Keratinocyte (primary cell): ENCODE results near the gene SUFU. TPM values are rescaled to one million over a fixed set of nuclear protein-coding genes. Genes with fewer than 3 reads are reported as not detected.

Source experiments
- DNase-seq: peaks from one replicate; pipeline ENCODE4 v3.0.0-alpha.2; 2011; ENCODE audit warnings: low read depth, missing footprints, low spot score
- FAIRE-seq: peaks from 2 replicates; lab custom pipeline; 2011; peaks lifted over from hg19 to GRCh38; lab: Jason Lieb, UNC
- H2AFZ ChIP-seq: 2 replicates; pipeline ENCODE4 v1.6.0; 2012; ENCODE audit warnings: low read length, control low read depth, inconsistent platforms; ENCODE audit not compliant: control insufficient read depth
- H3K27ac ChIP-seq: 2 replicates; pipeline ENCODE4 v1.5.1; 2011; ENCODE audit warnings: low read length; ENCODE audit not compliant: control insufficient read depth, insufficient read depth
- H3K27me3 ChIP-seq: 3 replicates; pipeline ENCODE4 v1.6.0; 2011; ENCODE audit warnings: low read length; ENCODE audit not compliant: control insufficient read depth, insufficient read depth; ENCODE audit errors: extremely low read depth
- H3K36me3 ChIP-seq, 2 experiments: 2 replicates in 1 of 2; 3 replicates in 1 of 2; pipeline ENCODE4 v1.5.1; 2011; ENCODE audit warnings: low read length in 2 of 2, mild to moderate bottlenecking in 1 of 2; ENCODE audit not compliant: control insufficient read depth in 2 of 2, insufficient read depth in 2 of 2; ENCODE audit errors: extremely low read depth in 1 of 2
- H3K4me1 ChIP-seq: 3 replicates; pipeline ENCODE4 v1.5.1; 2011; ENCODE audit warnings: low read length; ENCODE audit not compliant: control insufficient read depth, insufficient read depth; ENCODE audit errors: extremely low read depth
- H3K4me2 ChIP-seq: 3 replicates; pipeline ENCODE4 v1.6.0; 2011; ENCODE audit warnings: low read depth, low read length; ENCODE audit not compliant: control insufficient read depth, insufficient read depth; ENCODE audit errors: extremely low read depth
- H3K4me3 ChIP-seq, 3 experiments: fragments of 200-600 bp in 1 of 3; sonication (generic) in 1 of 3; 2 replicates in 2 of 3; 3 replicates in 1 of 3; pipeline ENCODE4 v1.5.1; 2011 to 2016; ENCODE audit warnings: low read length in 3 of 3, mild to moderate bottlenecking in 3 of 3, control low read depth in 2 of 3, inconsistent platforms in 1 of 3, low read depth in 1 of 3, mixed read lengths in 1 of 3, mixed run types in 1 of 3, moderate library complexity in 1 of 3; ENCODE audit not compliant: control insufficient read depth in 2 of 3, insufficient read depth in 2 of 3; ENCODE audit errors: extremely low read depth in 1 of 3
- H3K79me2 ChIP-seq: 2 replicates; pipeline ENCODE4 v1.6.0; 2012; ENCODE audit warnings: low read length; ENCODE audit not compliant: control insufficient read depth, insufficient read depth
- H3K9ac ChIP-seq: 3 replicates; pipeline ENCODE4 v1.6.0; 2011; ENCODE audit warnings: low read length; ENCODE audit not compliant: control insufficient read depth, insufficient read depth; ENCODE audit errors: extremely low read depth
- H3K9me1 ChIP-seq: 3 replicates; pipeline ENCODE4 v1.6.0; 2011; ENCODE audit warnings: low read length; ENCODE audit not compliant: control insufficient read depth, insufficient read depth; ENCODE audit errors: extremely low read depth
- H3K9me3 ChIP-seq: 2 replicates; pipeline ENCODE4 v1.5.1; 2012; ENCODE audit warnings: low read depth, low read length; ENCODE audit not compliant: control insufficient read depth
- H4K20me1 ChIP-seq: 3 replicates; pipeline ENCODE4 v1.6.0; 2011; ENCODE audit warnings: low read length; ENCODE audit not compliant: control insufficient read depth, insufficient read depth; ENCODE audit errors: extremely low read depth
- EZH2 ChIP-seq: IDR thresholded peaks from one replicate; pipeline ENCODE4 v1.6.1; 2012; ENCODE audit warnings: inconsistent platforms, mild to moderate bottlenecking, low read length, moderate library complexity
- dilution Hi-C: fragments of 300-500 bp; cut with MboI; formaldehyde crosslinking; loops from one replicate; pipeline ENCODE4 v1.7.0; 2020; ENCODE audit warnings: low sequenced_read_pairs; ENCODE audit not compliant: extremely low pct_ligation_motif_present
- polyA plus RNA-seq, 5 experiments: library from polyadenylated mRNA; depleted of rRNA in 3 of 5; stranded (reverse) in 3 of 5; stranded (forward) in 1 of 5; unstranded in 1 of 5; fragments of >200 nt; gene quantifications; 1 replicate in 1 of 5; 2 replicates in 3 of 5; 3 replicates in 1 of 5; pipeline versions ENCODE4 v1.2.1 to v1.2.3, GENCODE V29; 2011 to 2012; ENCODE audit warnings: missing spikeins in 2 of 5, low read depth in 1 of 5, low replicate concordance in 1 of 5
- TF ChIP-seq, protein P1 (sequence below), 3 experiments: IDR thresholded peaks in 1 of 3; conservative IDR thresholded peaks in 1 of 3; optimal IDR thresholded peaks in 1 of 3; 2 replicates in 2 of 3; 3 replicates in 1 of 3; pipeline versions ENCODE3 to v1.5.1; 2011; ENCODE audit warnings: low read length in 3 of 3, mild to moderate bottlenecking in 3 of 3, moderate library complexity in 2 of 3, control low read depth in 1 of 3, inconsistent platforms in 1 of 3; ENCODE audit not compliant: insufficient read depth in 2 of 3; ENCODE audit errors: extremely low read depth in 1 of 3

Gene SUFU
- polyA plus RNA-seq, 1 donor (not counting 4 experiments of a cell fraction or from before 2014, with no cell fraction given), result 3.7 TPM

DNA sequence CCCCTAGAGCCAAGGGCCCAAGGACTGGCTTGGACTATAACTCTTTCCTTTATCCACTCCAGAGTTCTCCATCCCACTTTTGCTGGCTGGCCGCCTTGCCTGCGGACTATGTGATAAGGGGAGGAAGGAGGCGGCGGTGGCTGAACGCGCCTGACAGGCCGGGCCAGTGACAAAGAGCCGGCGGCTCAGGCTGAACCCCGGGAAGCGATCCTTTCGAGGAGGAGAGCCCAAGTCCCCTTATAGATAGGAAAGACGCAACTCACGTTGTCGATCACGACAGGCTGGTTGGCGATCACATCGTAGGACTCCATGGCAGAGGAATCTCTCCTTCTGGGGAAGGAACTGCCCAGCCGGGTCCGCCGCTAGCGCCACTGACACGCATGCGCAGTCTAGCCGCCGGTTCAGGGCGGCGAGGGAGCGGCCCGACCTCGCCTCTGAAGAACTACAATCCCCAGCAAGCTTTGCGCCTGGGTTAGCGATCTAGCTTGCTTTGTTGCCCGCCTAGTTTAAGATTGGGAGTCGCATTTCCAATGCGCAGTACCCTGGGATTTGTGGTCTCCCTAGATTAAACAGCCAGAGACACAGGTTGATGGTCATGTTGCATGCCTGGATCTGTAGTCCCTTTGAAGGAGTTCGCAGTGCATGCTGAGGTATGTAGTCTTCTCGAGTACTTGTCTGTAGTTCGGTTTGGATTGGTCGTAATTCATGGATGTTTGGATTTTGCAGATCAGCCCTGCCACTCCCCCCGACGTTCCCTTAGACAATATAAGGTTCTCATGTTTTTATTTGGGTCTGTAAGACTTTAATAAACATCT is 1.2 kb upstream of the SUFU start, which contains the start of gene ACTR1A:
Gene ACTR1A (minus strand): TSS at position 376 of the 815 bp plus-strand sequence. CDS start 65 bp downstream, at position 311.
- TF ChIP-seq, protein P1, sequence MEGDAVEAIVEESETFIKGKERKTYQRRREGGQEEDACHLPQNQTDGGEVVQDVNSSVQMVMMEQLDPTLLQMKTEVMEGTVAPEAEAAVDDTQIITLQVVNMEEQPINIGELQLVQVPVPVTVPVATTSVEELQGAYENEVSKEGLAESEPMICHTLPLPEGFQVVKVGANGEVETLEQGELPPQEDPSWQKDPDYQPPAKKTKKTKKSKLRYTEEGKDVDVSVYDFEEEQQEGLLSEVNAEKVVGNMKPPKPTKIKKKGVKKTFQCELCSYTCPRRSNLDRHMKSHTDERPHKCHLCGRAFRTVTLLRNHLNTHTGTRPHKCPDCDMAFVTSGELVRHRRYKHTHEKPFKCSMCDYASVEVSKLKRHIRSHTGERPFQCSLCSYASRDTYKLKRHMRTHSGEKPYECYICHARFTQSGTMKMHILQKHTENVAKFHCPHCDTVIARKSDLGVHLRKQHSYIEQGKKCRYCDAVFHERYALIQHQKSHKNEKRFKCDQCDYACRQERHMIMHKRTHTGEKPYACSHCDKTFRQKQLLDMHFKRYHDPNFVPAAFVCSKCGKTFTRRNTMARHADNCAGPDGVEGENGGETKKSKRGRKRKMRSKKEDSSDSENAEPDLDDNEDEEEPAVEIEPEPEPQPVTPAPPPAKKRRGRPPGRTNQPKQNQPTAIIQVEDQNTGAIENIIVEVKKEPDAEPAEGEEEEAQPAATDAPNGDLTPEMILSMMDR (optimal IDR thresholded peaks at IDR 0.05 in 1 of 3, IDR thresholded peaks at IDR 0.05 in 1 of 3, conservative IDR thresholded peaks at IDR 0.05 in 1 of 3; ENCODE audit: extremely low read depth in 1 of 3, insufficient read depth in 2 of 3, low read length in 3 of 3), result peak in 1 of 3 experiments; percentile 8
- TF ChIP-seq EZH2, result no peak
- H2AFZ ChIP-seq, result peak within 1 kb of the TSS; percentile 100
- H3K27ac ChIP-seq, result peak within 1 kb of the TSS; percentile 91
- H3K36me3 ChIP-seq, result peaks cover 0 to 3% of the 10 kb centered on the region in 2 experiments
- H3K4me2 ChIP-seq, result peak within 1 kb of the TSS; percentile 95
- peaks cover 65% of the 10 kb centered on the region for H3K79me2 ChIP-seq
- H3K27me3 ChIP-seq, result no peaks in the 10 kb centered on the region
- H3K4me1 ChIP-seq, result peaks cover 21% of the 10 kb centered on the region
- dilution Hi-C loops, result loop anchor here (10.0 kb wide), 1 partner anchor 72 kb away; no protein-coding TSS in a partner anchor
- peaks cover 10% of the 10 kb centered on the region for H4K20me1 ChIP-seq
- peak within 1 kb of the TSS; percentile 82 to 99 (median 97) for H3K4me3 ChIP-seq
- DNase-seq (peak; percentile 100), FAIRE-seq (peak; percentile 97)
- H3K9me3 ChIP-seq, result no peaks in the 10 kb centered on the region
- peaks cover 3% of the 10 kb centered on the region for H3K9me1 ChIP-seq
- peak within 1 kb of the TSS; percentile 96 for H3K9ac ChIP-seq

DNA sequence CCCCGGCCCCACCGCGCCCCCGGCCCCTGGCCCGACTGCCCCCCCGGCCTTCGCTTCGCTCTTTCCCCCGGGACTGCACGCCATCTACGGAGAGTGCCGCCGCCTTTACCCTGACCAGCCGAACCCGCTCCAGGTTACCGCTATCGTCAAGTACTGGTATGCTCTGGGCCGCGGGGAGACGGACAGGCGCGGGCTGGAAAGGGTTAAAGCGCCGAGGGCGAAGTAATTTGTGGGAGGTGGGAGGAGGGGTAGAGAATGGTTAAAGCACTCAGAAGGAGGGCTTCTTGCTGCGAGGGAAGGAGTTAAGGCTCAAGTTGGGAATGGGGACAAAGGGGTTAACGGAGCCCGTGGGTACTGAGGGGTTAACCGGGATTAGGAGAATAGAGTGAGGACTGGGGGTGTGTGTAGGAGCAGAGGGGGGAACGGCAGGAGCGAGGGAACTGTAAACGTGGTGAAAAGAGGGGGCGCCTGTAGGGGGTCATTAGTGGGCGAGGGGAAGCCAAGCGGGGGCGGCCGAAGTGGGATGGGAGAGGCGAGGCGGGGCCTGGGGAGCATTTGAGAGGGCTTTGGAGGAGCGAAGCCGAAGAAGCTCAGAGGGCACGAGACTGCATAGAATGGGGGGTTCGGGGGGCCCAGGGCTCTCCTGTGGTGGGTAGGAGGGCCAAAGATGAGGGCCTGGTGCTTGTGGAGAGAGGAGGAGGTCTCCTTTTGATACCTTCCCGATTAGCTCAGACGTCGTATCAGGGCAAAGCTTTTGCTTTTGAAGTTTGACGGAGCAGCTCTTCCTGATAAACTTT is 605 bp downstream of the SUFU start:
- H3K4me1 ChIP-seq, result peaks cover 26% of the 10 kb centered on the region
- peak overlapping the region; percentile 77 to 94 (median 89) for H3K4me3 ChIP-seq
- TF ChIP-seq, protein P1 (optimal IDR thresholded peaks at IDR 0.05 in 1 of 3, IDR thresholded peaks at IDR 0.05 in 1 of 3, conservative IDR thresholded peaks at IDR 0.05 in 1 of 3; ENCODE audit: extremely low read depth in 1 of 3, insufficient read depth in 2 of 3, low read length in 3 of 3), result no peak
- TF ChIP-seq EZH2, result no peak
- dilution Hi-C loops, result loop anchor here (10.0 kb wide), 1 partner anchor 70 kb away; no protein-coding TSS in a partner anchor
- H2AFZ ChIP-seq, result peak overlapping the region; percentile 90
- peak overlapping the region; percentile 84 for H3K4me2 ChIP-seq
- H3K9ac ChIP-seq, result peak overlapping the region; percentile 85
- H3K9me3 ChIP-seq, result no peaks in the 10 kb centered on the region
- FAIRE-seq (no peak), DNase-seq (no peak)
- H3K27ac ChIP-seq, result peak overlapping the region; percentile 40
- peaks cover 0 to 3% of the 10 kb centered on the region in 2 experiments for H3K36me3 ChIP-seq
- peaks cover 7% of the 10 kb centered on the region for H3K9me1 ChIP-seq
- peaks cover 50% of the 10 kb centered on the region for H3K79me2 ChIP-seq
- H3K27me3 ChIP-seq, result no peaks in the 10 kb centered on the region
- peaks cover 7% of the 10 kb centered on the region for H4K20me1 ChIP-seq
